HG02870 (cell line): ENCODE measurements around the gene MIF.
"Not testable (repeated sequence)": the region's sequence is repeated elsewhere in the genome, so short reads cannot be mapped to it uniquely, and the experiment has no call there.

Experiments used
- ATAC-seq: cut with Tn5 transposase; IDR thresholded peaks from one replicate; pipeline ENCODE4 v1.9.1; 2021; ENCODE audit warnings: mild to moderate bottlenecking, moderate library complexity; ENCODE audit not compliant: unreplicated experiment

Gene MIF

DNA sequence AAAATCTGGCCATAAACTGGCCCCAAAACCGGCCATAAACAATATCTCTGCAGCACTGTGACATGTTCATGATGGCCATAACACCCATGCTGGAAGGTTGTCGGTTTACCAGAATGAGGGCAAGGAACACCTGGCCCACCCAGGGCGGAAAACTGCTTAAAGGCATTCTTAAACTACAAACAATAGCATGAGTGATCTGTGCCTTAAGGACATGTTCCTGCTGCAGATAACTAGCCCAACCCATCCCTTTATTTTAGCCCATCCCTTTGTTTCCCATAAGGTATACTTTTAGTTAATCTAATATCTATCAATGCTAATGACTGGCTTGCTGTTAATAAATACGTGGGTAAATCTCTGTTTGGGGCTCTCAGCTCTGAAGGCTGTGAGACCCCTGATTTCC, 6.0 kb downstream of the MIF start:
- not testable (repeated sequence) for ATAC-seq

DNA sequence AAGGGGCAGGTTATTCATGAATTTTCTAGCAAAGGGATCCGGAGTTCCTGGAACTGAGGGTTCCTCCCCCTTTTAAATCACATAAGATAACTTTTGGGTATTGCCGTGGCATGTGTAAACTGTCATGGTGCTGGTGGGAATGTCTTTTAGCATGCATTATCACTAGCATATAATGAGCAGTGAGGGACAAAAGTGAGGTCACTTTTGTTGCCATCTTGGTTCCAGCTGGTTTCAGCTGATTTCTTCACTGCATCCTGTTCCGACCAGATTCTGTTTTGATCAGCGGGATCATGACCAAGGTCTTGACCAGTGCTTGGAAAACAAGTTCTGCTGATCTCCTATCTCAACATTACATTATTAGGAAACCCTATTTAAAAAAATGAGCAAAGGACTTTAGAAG, 7.4 kb downstream of the MIF start:
- no peak for ATAC-seq

DNA sequence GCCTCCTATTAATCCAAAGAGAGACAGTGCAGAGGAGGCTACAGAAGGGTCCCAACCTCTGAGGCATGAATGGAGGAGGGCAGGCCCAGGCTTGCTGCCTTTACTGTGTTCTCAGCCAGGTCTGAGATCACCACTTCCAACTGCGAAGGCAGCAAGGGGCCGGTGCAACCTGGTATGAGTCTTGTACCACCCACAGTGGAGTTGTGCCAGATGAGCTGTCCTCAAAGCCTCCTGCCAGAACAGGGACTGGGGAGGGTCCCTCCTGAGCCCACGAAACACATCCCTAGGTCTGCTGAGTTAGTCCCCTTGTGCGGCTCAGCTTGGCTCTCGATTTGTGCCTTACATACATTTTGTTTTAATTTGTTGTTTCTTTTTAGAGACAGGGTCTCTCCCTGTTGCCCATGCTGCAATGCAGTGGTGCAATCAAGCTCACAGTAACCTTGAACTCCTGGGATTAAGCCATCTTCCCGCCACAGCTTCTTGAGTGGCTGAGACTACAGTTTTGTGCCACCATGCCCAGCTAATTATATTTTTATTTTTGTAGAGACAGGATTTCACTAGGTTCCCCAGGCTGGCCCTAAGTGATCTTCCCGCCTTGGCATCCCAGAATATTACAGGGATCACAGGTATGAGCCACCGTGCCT, 9.3 kb downstream of the MIF start:
- ATAC-seq, result no peak

DNA sequence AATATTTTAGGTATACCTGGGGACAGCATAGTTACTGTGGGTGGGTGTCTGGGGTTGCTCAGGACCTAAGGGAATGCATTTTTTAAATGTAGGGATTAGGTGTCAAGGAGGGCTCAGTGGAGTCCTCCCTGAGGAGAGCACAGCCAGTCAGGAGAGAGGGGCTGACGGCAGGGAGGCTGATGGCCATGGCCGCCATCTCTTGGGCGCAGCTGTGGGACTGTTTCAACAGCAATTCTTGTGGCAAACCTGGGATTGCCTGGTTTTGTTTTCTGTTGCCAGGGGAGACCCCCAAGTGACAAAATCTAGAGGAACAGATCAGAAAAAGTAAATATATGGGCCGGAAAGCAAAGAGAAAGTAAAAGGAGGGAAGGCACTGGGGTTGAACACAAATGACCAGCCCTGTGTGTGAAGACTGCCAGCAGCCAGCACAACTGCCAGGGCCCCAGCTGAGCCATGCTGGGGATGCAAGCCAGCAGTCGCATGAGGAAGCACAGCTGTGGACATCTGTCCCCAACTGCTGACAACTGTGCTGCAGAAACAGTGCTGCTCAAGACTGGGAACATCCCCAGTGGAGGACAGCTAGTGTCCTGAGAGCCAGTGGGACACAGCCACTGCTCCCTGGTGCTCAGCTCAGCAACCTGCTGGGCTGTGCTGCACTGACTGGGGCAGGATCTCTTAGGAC, 10.5 kb downstream of the MIF start:
- ATAC-seq, result no peak

DNA sequence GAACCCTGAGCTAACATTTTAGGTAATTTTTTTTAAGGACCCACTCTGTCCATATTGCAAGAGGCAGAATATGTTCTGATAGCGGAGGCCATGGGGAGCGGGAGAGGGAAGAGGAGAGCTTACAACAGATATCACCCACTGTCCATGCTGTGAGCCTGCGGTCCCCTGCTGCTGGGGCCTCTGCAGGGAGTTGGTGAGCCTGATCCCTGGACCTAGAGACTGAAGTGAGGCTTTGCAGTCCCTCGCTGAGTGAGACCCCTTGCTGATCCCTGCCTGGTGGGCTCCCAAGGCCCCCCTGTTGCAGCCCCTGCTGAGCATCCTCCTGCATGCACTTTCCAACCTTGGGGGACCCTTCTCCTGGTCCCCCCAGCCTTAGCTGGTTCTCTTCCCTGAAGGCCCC, 12.5 kb downstream of the MIF start:
- no peak for ATAC-seq

DNA sequence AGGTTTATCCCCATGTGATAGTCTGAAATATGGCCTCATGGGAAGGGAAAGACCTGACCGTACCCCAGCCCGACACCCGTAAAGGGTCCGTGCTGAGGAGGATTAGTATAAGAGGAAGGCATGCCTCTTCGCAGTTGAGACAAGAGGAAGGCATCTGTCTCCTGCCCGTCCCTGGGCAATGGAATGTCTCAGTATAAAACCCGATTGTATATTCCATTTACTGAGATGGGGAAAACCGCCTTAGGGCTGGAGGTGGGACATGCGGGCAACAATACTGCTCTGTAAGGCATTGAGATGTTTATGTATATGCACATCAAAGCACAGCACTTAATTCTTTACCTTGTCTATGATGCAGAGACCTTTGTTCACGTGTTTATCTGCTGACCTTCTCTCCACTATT, 13.2 kb downstream of the MIF start:
- ATAC-seq, result not testable (repeated sequence)

DNA sequence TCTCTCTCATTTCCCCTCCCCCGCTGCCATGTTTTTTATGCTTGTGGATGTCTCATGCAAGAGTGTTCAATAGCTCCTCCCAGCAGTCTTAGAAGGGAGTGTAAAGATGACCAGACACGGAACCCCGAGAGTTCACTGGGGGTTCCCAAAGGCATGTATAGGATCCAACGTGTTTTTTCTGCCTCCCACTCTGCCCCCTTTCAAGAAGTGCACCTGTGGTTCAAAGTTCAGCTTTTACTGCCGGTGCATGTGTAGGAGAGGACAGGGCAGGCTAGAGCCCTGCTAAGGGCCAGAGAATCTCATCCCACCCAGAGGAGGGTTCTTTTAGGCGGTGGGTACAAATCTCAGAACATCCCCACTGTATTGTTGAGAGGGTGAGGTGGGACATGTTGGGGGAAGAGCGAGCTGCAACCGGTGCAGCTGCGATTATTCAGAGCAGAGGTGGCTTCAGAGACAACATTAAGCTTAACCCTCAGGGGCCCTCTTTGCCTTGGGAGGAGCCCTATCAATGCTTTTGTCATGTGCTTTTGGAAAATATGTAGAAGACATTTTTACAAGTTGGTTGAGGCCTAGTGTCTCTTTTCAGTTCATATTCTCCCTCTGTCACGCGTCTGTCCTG, 14.5 kb downstream of the MIF start:
- ATAC-seq, result no peak

DNA sequence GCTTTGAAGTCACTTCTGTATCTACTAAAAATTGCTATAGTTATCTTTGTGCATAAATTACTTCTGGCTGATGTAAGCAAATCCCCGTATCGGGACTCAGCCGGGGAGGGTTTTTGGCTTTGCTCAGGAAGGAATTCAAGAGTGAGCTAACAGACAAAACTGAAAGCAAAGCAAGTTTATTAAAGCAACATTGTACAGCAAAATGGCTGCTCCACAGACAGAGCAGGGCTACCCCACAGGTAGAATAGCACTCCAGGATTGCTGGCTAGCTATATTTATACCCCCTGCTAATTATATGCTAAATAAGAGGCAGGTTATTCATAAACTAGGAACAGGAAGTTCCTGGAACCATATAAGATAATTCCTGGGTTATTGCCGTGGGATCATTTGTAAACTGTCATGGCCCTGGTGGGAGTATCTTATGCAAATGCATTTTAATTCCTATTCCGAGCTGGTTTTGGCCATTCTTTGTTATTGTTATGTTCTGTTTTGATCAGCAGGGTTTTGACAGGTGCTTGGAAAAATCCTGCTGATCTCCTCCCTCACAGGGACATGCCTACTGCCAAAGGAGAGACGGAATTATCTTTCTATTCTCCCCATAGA, 15.2 kb downstream of the MIF start:
- no peak for ATAC-seq

DNA sequence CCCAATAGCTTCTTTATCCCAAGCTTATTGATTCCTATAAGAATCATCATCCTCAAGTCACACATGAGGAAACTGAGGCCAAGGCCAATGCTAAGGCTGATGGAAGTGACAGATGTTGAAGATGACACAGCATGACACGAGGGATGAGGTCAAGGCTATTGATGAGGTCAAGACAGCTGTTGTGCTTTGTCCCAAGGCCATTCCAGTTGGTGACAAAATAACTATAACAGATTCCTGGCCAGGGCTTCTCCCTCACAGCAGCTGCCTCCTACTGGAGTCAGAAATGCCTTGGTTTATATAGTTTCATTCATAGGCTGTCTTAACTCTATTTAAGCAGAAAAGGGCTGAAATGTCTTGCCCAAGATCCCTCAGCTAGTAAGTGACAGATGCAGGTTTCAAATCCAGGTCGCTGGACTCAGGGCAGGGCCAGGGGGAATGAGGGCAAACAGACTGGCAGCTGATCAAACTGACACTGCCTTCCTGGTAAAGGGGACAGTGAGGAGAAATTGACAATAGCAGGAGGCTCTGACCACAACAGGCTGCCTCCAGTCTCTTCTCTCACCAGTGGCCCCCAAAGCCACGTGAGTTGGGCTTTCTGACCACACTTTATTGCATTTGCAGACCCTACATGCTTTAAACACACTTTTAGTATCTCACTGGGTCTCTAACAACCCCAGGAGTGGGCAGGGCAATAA, 16.5 kb downstream of the MIF start:
- no peak for ATAC-seq

DNA sequence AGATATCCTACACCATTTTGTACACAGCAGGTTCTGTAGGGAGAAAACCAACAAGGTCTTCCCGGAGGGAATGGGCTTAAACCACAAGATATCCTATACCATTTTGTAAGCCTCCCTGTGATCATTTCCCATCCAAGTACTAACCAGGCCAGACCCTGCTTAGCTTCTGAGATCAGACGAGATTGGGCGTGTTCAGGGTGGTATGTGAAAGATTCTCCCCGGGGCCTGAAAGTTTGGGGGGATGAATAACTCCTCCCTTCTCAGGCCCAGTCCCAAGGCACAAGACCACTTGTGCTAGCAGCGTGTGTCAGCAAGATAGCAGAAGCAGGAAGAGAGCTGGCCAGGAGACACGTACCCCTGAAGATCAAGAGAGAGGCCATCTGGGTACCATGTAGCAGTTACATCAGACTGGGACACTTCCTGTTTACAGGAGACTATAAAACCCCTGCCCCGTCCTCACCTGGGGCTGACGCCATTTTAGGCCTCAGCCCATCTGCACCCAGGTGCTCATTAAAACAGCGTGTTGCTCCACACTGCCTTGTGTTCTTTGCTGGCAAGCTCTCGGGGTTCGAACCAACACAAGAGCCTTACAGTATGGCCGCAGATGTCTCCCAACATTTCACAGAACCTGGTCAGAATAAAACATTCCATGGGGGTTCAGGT, 17.3 kb downstream of the MIF start:
- no peak for ATAC-seq

DNA sequence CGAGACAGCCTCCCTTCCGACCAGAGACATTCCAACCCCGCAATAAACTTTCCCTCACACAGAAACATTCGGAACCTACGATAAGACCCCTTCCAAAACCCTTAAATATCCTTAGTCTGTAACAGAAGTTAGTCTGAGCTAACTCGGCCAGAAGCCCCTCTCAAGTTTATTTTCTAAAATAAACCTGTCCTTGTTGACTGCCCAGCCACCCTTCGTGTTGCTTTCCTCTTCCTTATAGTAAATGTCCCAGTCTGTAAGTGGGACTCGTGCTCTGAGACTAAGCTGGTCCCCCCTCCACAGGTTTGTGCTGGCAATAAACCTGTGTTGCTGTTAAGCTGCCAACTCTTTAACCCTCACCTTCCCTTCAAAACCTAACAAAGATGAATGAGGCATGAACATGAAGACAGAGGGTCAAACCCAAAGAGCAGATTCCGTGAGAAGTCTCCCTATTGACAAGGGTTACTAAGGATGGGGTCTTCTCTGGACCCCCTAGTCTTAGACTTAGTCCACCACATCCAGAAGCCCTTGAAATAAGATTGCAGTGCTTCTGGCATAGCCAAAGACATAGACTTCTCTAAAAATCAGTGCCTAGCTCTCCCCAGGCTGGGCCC, 18.2 kb downstream of the MIF start:
- no peak for ATAC-seq

DNA sequence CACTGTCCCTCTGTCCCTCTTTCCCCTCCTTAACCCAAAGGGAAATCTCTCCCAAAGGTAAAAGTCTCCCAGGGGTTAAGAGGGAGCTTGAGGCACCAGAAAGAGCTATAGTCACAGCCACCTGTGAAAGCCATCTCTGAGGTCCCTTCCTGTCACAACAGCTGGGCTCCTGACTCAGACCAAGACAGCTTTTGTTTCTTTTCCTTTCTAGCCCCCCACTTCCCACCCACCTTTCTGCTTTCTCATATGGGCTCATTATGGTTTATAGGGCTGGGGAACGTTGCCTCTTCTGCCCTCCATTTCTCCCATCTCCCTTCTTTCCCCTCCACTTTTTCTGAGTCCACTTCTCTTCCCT, 19.1 kb downstream of the MIF start:
- peak; percentile 20 for ATAC-seq

DNA sequence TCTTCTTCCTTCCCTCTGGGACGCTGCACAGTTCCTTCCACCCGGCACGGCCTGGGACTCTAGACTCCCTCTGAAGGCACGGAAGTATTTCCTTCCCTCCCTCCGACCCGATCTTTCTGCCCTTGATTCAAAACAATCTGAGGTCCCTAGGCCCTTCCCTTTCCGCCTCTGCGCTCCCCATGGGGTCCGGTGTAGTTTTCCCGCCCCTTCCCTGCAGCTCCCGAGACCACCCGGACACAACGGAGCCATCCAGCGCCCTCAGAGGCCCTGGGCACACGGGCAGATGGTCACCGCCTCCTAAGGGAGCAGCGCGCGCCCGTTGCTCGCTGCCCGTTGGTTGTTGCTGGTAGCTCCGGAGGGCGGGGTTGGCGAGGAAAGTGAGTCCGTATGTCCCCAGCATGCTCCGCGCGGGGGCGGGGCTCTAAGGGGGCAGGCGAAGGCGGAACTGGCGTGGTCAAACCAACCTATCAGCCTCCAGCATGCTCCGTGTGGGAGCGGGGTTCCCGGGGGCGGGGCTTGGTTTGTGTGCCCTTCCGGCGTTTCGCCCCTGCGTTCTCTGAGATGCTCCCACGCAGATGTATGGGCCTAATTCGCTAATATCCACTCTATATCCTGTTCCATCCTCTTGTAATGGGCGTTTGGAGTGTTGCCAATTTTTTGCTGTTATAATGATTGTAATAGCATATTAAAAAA, 19.6 kb downstream of the MIF start:
- ATAC-seq, result peak; percentile 95

DNA sequence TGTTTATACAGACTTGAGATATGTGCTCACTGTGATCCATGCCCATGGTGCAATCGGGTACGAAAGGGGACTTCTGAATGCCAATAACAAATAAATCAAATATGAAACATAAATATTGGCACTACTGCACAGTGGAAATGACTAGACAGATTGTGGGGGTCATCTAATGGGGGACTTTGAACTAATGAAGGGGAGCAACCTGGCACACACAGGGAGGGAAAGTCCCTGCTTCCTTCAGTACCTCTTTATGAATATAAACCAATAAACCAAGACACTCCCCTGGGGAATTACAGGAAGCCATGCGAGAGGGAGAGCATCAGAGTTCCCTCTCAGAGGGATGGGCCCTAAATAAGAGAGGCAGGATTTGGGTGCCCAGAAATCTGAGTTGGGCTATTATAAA, 21.1 kb downstream of the MIF start:
- no peak for ATAC-seq

DNA sequence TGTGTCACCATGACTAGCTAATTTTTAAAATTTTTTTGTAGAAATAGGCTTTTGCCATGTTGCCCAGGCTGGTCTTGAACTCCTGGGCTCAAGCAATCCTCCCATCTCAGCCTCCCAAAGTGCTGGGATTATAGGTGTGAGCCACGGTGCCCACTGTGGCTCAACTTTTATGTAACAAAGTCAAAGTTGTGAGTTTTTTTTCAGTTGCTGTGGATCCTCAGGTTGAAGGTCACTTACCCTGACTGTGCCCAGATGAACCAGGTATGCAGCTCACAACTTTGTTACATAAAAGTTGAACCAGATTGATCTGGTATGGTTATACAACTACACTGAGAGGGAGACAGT, 26.1 kb downstream of the MIF start:
- ATAC-seq, result not testable (repeated sequence)

DNA sequence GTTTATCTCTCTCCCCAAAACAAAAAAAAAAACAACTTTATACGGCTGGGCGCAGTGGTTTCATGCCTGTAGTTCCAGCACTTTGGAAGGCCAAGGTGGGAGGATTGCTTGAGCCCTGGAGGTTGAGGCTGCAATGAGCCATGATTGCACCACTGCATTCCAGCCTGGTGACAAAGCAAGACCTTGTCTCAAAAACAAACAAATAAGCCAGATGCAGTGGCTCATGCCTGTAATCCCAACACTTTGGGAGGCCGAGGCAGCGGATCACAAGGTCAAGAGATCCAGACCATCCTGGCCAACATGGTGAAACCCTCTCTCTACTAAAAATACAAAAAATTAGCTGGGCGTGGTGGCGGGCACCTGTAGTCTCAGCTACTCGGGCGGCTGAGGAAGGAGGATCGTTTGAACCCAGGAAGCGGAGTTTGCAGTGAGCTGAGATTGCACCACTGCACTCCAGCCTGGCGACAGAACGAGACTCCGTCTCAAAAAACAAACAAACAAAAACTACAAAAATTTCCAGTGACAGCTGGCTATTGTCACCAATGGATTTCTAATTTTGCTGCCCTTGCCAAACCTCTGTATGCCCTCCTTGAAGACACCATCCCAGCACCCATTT, 27.5 kb downstream of the MIF start:
- ATAC-seq, result not testable (repeated sequence)

DNA sequence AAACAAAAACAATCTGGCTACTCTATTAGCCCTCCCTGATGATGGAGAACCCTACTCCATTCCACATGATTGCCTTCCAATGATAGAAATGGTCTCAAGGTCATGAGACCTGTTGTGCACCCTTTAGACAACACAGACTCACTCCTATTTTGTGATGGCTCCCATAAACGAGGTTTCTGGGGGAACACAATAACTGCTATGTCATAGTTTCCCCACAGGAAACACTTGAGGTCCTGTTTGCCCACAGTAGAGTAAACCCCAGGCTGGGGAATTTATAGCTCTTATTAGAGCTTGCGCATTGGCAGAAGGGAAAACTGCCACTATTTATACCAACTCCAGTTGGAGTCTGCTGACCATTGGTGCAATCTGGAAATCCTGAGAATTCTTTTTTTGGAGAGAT, 28.7 kb downstream of the MIF start:
- ATAC-seq, result no peak

DNA sequence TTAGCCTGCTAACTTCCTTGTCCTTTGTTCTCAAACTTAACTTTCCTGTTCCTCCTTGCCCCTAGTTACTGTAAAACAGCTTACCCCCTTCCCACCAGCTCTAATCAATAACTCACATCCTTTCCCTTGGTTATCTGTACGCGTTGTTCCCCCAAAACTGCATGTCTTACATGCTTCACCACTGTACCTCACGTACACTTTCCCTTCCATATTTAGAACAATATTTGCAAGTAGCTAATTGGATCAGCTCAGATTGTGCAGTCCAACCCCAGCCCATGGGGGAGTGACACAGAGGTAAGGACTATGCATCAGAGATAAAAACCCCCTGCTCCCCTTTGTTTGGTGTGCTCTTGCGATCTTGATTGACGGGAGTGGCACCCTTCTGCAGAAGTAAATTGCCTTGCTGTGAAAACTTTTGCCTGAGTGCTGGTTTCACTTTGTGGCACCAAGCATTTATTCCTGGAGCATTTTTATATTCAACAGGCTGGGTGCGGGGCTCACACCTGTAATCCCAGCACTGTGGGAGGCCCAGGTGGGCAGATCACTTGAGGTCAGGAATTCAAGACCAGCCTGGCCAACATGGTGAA, 30.9 kb downstream of the MIF start:
- ATAC-seq, result no peak

DNA sequence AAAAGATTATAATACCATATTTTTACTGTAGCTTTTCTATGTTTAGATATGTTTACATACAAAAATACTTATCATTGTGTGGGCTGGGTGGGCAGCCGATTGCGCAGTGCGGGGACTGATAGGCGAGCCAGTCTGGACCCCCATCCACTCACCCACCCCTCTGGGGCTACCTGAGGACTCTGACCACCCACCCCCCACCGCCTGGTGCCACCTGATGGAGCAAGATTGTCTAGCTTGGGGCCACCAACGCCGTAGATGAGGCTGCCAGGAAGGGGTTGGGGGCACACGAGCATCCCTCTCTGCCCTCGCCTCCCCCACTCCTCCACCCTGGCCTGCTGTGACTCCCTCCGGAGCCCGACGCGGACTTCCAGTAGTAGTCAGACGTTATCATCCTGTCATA, 32.4 kb downstream of the MIF start:
- no peak for ATAC-seq
